Brain microvascular endothelial cell (primary cell): Measurements from ENCODE around the gene SLC35B1.
A peak's percentile ranks its signal among the peaks of the same experiment; 100 is the strongest.

ENCODE experiments used
- DNase-seq: peaks from one replicate; pipeline ENCODE4 v3.0.0-alpha.2; 2020
- H3K27ac ChIP-seq: fragments of 250-450 bp; sonication (Bioruptor Pico); 2 replicates; pipeline ENCODE4 v1.5.1; 2020; ENCODE audit warnings: mild to moderate bottlenecking, moderate library complexity
- H3K27me3 ChIP-seq: fragments of 250-450 bp; sonication (Bioruptor Pico); replicated peaks from 2 replicates; pipeline ENCODE4 v1.5.1; 2020; ENCODE audit warnings: mild to moderate bottlenecking
- H3K36me3 ChIP-seq: fragments of 250-450 bp; sonication (Bioruptor Pico); replicated peaks from 2 replicates; pipeline ENCODE4 v1.5.1; 2020; ENCODE audit warnings: mild to moderate bottlenecking
- H3K4me3 ChIP-seq: 2 replicates; pipeline ENCODE4 v1.5.1; 2011; ENCODE audit warnings: low read depth, mild to moderate bottlenecking, control low read depth, low read length, moderate library complexity
- in situ Hi-C: cut with HindIII; loops from 2 replicates; pipeline ENCODE4 v1.10.0; 2017; ENCODE audit warnings: low sequenced_read_pairs, low pct_ligation_motif_present
- TF ChIP-seq, protein P1 (sequence below): IDR thresholded peaks from 2 replicates; pipeline ENCODE4 v1.5.1; 2011; ENCODE audit warnings: low read depth, mild to moderate bottlenecking, moderate library complexity, low read length, control low read depth, inconsistent platforms; ENCODE audit errors: missing control alignments

SLC35B1 gene

GRCh38 chr17:49738456-49739163, 30.8 kb upstream of the SLC35B1 start:
- no peak overlapping the region for H3K27ac ChIP-seq
- no peaks in the 10 kb centered on the region for H3K27me3 ChIP-seq
- H3K4me3 ChIP-seq, result no peak overlapping the region

GRCh38 chr17:49734515-49735490, 27.0 kb upstream of the SLC35B1 start:
- Histone ChIP-seq H3K27me3 (no peaks in the 10 kb centered on the region), H3K27ac (no peak overlapping the region), H3K36me3 (no peaks in the 10 kb centered on the region), H3K4me3 (no peak overlapping the region)
- TF ChIP-seq, protein P1, sequence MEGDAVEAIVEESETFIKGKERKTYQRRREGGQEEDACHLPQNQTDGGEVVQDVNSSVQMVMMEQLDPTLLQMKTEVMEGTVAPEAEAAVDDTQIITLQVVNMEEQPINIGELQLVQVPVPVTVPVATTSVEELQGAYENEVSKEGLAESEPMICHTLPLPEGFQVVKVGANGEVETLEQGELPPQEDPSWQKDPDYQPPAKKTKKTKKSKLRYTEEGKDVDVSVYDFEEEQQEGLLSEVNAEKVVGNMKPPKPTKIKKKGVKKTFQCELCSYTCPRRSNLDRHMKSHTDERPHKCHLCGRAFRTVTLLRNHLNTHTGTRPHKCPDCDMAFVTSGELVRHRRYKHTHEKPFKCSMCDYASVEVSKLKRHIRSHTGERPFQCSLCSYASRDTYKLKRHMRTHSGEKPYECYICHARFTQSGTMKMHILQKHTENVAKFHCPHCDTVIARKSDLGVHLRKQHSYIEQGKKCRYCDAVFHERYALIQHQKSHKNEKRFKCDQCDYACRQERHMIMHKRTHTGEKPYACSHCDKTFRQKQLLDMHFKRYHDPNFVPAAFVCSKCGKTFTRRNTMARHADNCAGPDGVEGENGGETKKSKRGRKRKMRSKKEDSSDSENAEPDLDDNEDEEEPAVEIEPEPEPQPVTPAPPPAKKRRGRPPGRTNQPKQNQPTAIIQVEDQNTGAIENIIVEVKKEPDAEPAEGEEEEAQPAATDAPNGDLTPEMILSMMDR, result no peak
- DNase-seq, result no peak
- in situ Hi-C loops, result no loop called here

More at GRCh38 chr17:49738456-49739163, 30.8 kb upstream of the SLC35B1 start:
- TF ChIP-seq, protein P1, result no peak
- in situ Hi-C loops, result no loop called here
- no peak for DNase-seq
- H3K36me3 ChIP-seq, result no peaks in the 10 kb centered on the region

- in situ Hi-C loops, result no loop called here
- no peak overlapping the region for H3K27ac ChIP-seq
These were observed 23.7 kb upstream of the SLC35B1 start for GRCh38 chr17:49731435-49731831.

DNA sequence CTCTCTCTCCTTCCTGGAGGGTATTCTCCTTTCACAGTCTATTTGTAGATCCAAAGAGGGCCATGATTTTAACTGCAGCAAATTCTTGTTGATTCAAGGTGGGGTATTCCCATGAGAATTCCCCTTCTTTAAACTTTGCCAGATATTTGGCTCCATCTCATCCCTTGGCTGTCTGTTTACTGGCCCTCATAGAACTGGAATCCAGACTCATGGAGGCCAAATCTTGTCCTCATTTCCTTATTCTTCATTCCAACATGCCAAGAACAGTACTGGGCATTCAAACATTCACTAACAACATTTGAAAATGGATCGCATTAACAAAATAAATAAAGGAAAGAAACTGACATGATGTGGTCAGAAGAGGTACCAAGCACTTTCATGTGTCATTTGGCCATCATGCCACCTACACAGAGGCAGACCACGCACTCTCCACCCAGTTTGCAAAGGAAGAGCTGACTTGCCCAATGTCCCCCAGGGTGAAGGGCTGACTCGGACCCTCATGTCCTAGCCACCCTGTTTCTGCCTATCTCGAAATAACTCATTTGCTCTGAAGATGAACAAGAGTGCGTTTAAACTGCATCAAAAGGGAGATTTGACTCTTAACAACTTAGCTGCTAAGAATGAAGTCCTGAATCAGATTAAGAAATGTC, 23.1 kb upstream of the SLC35B1 start:
- no peak overlapping the region for H3K27ac ChIP-seq
- no peak for DNase-seq
- no peak overlapping the region for H3K4me3 ChIP-seq
- no peaks in the 10 kb centered on the region for H3K36me3 ChIP-seq
- in situ Hi-C loops, result no loop called here
- H3K27me3 ChIP-seq, result no peaks in the 10 kb centered on the region
- TF ChIP-seq, protein P1, result no peak

More at GRCh38 chr17:49731435-49731831, 23.7 kb upstream of the SLC35B1 start:
- Histone ChIP-seq H3K4me3 (no peak overlapping the region), H3K36me3 (no peaks in the 10 kb centered on the region), H3K27me3 (no peaks in the 10 kb centered on the region)
- DNase-seq, result no peak
- TF ChIP-seq, protein P1, result no peak

DNA sequence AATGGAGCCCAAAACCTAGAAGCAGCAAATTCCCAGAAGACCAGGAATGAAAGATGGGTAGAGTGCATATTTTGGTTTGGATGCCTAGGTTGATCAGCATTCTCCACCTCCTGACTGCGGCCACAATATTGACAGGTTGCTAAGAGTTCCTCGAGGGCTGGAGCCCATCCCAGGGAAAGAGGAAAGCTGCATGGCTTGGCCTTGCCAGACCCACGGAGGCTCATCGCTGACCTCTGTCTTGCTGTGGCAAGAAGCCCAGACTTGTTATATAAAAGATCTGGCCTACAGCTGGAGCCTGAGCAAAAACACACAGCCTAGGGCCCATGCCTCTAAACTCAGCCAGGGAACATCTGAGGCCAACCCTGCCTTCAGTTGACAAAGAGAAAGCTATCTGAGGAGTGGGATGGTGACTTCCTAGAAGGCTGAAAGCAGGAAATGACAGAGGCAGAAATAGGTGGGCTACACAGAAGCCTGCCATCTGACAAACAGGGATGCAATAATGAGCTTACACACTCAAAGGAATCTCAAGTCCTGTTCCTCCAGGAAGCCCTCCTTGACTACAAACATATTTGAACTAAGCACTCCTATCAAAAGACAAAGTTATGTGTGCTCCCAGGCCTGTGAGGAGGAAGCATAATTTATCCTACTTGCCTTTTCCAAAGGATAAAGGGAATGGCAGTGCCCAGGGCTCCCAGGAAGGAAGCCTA, 22.5 kb upstream of the SLC35B1 start:
- Histone ChIP-seq H3K36me3 (no peaks in the 10 kb centered on the region), H3K27ac (no peak overlapping the region), H3K4me3 (no peak overlapping the region), H3K27me3 (no peaks in the 10 kb centered on the region)
- DNase-seq, result peak; percentile 40
- in situ Hi-C loops, result no loop called here
- TF ChIP-seq, protein P1, result no peak
